CD4-positive, alpha-beta memory T cell (primary cell): ENCODE measurements around the gene CCDC141. TPM values are rescaled to one million over a fixed set of nuclear protein-coding genes. Genes with fewer than 3 reads are reported as not detected.
"Not testable (repeated sequence)": the region's sequence is repeated elsewhere in the genome, so short reads cannot be mapped to it uniquely, and the experiment has no call there.

ENCODE experiments used
- CTCF ChIA-PET: fragments of 350-600 bp; sonication (Branson Sonifier 250); formaldehyde crosslinking; loops from one replicate; lab custom pipeline; 2021; ENCODE audit warnings: inconsistent platforms; ENCODE audit not compliant: partially characterized antibody; lab: Charles Lee
- POLR2A ChIA-PET: fragments of 350-600 bp; sonication (Branson Sonifier 250); formaldehyde crosslinking; loops from one replicate; lab custom pipeline; 2021; ENCODE audit not compliant: partially characterized antibody; lab: Charles Lee
- DNase-seq, 5 donors: peaks; one replicate each; pipeline versions ENCODE4 v3.0.0 to v3.0.0-alpha.2; 2020 to 2022; ENCODE audit warnings: mixed read lengths in 1 of 5
- H3K27ac ChIP-seq: one replicate; pipeline ENCODE4 v1.7.0; 2013; ENCODE audit warnings: low read depth, low read length
- H3K27me3 ChIP-seq: 2 replicates; pipeline ENCODE4 v1.7.0; 2013; ENCODE audit warnings: mild to moderate bottlenecking, low read length, moderate library complexity; ENCODE audit not compliant: insufficient read depth
- H3K36me3 ChIP-seq: 2 replicates; pipeline ENCODE4 v1.7.0; 2013; ENCODE audit warnings: mild to moderate bottlenecking, low read length, moderate library complexity; ENCODE audit not compliant: insufficient read depth
- H3K4me1 ChIP-seq: 2 replicates; pipeline ENCODE4 v1.7.0; 2013; ENCODE audit warnings: mild to moderate bottlenecking, low read length, moderate library complexity; ENCODE audit not compliant: insufficient read depth
- H3K4me3 ChIP-seq, 2 donors: one replicate each; pipeline ENCODE4 v1.7.0; 2013; ENCODE audit warnings: low read length in 2 of 2, mild to moderate bottlenecking in 1 of 2
- H3K9me3 ChIP-seq, 2 donors: one replicate each; pipeline ENCODE4 v1.7.0; 2013; ENCODE audit warnings: low read length in 2 of 2, control low read depth in 1 of 2; ENCODE audit not compliant: control insufficient read depth in 1 of 2
- H3K27ac Mint-ChIP-seq, 7 donors: one replicate each; pipeline ENCODE4 v1.8.0; 2020 to 2021; ENCODE audit warnings: mixed read lengths in 7 of 7, mild to moderate bottlenecking in 6 of 7, inconsistent platforms in 3 of 7, moderate library complexity in 3 of 7
- H3K27me3 Mint-ChIP-seq, 2 donors: one replicate each; pipeline ENCODE4 v1.8.0; 2020 to 2021; ENCODE audit warnings: mixed read lengths in 2 of 2
- H3K36me3 Mint-ChIP-seq, 2 donors: one replicate each; pipeline ENCODE4 v1.8.0; 2020 to 2021; ENCODE audit warnings: mixed read lengths in 2 of 2, inconsistent platforms in 1 of 2, mild to moderate bottlenecking in 1 of 2
- H3K4me1 Mint-ChIP-seq, 4 donors: one replicate each; pipeline ENCODE4 v1.8.0; 2020 to 2021; ENCODE audit warnings: mixed read lengths in 4 of 4, mild to moderate bottlenecking in 1 of 4
- H3K4me3 Mint-ChIP-seq, 8 donors: one replicate each; pipeline ENCODE4 v1.8.0; 2020 to 2021; ENCODE audit warnings: mixed read lengths in 8 of 8, mild to moderate bottlenecking in 7 of 8, moderate library complexity in 6 of 8, inconsistent platforms in 3 of 8
- H3K9me3 Mint-ChIP-seq, 8 donors: one replicate each; pipeline ENCODE4 v1.8.0; 2020 to 2021; ENCODE audit warnings: mixed read lengths in 8 of 8, mild to moderate bottlenecking in 5 of 8, inconsistent platforms in 3 of 8, moderate library complexity in 1 of 8
- intact Hi-C: fragments of 100-400 bp; cut with micrococcal nuclease; formaldehyde crosslinking; loops from one replicate; pipeline ENCODE4 v1.15.1; 2023
- polyA plus RNA-seq, 2 donors: library from polyadenylated mRNA; unstranded; fragments of 300-500 nt; fragmentation: Illumina TruSeq; gene quantifications; one replicate each; pipeline ENCODE4 v1.2.3, GENCODE V29; 2021
- total RNA-seq, 2 experiments: library from RNA; stranded (reverse); gene quantifications; one replicate each; pipeline ENCODE4 v1.2.3, GENCODE V29; 2021

CCDC141 gene
- total and polyA plus RNA-seq, 4 experiments from 2014 or later: 0.73 to 8.2 (median 5.3) TPM

GRCh38 chr2:179020156-179020750 lies 29.7 kb downstream of the CCDC141 start:
- Mint-ChIP-seq H3K9me3 (peaks cover 0 to 3% (median 0%) of the 10 kb centered on the region in 8 donors), H3K36me3 (no peaks in the 10 kb centered on the region), H3K4me3 (no peak overlapping the region), H3K27me3 (no peaks in the 10 kb centered on the region), H3K4me1 (peaks cover 0 to 2% (median under 1%) of the 10 kb centered on the region in 4 donors), H3K27ac (no peak overlapping the region)
- Histone ChIP-seq H3K27me3 (no peaks in the 10 kb centered on the region), H3K27ac (no peak overlapping the region), H3K9me3 (no peaks in the 10 kb centered on the region), H3K36me3 (no peaks in the 10 kb centered on the region), H3K4me3 (no peak overlapping the region), H3K4me1 (no peaks in the 10 kb centered on the region)
- ChIA-PET POLR2A (interaction anchor here (1.1 kb wide), 1 partner anchor 11 kb away, joined by 3 read pairs; no protein-coding TSS in a partner anchor), CTCF (interaction anchor here (0.9 to 1.4 kb wide), 7 partner anchors 11 to 129 kb away, joined by 3 to 5 read pairs (median 4); no protein-coding TSS in a partner anchor)
- intact Hi-C loops: no loop called here
- peak in 2 of 5 donors; percentile 6 to 42 for DNase-seq

DNA sequence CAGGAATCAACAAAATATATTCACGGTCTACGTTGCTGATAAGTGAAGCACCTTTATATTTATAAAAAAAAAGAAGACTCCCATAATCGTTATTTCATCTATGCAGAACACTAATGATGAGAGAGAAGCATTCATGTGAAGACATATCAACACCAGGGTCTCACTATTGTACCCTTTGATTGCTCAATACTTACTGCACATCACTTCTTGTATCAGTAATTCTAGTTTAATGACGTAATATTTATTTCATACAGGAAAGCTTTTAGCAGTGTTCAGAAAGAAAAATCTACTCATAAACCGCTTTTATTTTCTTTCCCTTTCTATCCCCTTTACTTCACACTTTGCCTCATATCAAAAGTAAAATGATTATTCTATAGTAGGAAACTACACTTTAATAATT lies 30.7 kb downstream of the CCDC141 start:
- H3K27me3 Mint-ChIP-seq: no peaks in the 10 kb centered on the region
- intact Hi-C loops: no loop called here
- no peak overlapping the region for H3K4me3 Mint-ChIP-seq
- ChIA-PET POLR2A (no interaction called here), CTCF (interaction anchor here (1.2 to 1.4 kb wide), 2 partner anchors 14 to 128 kb away, joined by 3 to 4 read pairs; no protein-coding TSS in a partner anchor)
- Histone ChIP-seq H3K4me3 (no peak overlapping the region), H3K4me1 (no peaks in the 10 kb centered on the region), H3K9me3 (no peaks in the 10 kb centered on the region), H3K27ac (no peak overlapping the region), H3K36me3 (no peaks in the 10 kb centered on the region), H3K27me3 (no peaks in the 10 kb centered on the region)
- H3K9me3 Mint-ChIP-seq: peaks cover 0 to 3% (median 0%) of the 10 kb centered on the region in 8 donors
- no peak overlapping the region for H3K27ac Mint-ChIP-seq
- H3K36me3 Mint-ChIP-seq: no peaks in the 10 kb centered on the region
- no peak for DNase-seq
- H3K4me1 Mint-ChIP-seq: peaks cover 0 to 2% (median 0%) of the 10 kb centered on the region in 4 donors

GRCh38 chr2:179017773-179018357 lies 32.1 kb downstream of the CCDC141 start:
- H3K9me3 ChIP-seq: no peaks in the 10 kb centered on the region
- no peaks in the 10 kb centered on the region for H3K36me3 ChIP-seq
- CTCF ChIA-PET: no interaction called here
- no peak for DNase-seq
- H3K27ac ChIP-seq: no peak overlapping the region
- intact Hi-C loops: no loop called here
- H3K27ac Mint-ChIP-seq: no peak overlapping the region
- no peaks in the 10 kb centered on the region for H3K36me3 Mint-ChIP-seq
- H3K27me3 ChIP-seq: no peaks in the 10 kb centered on the region
- H3K4me1 ChIP-seq: no peaks in the 10 kb centered on the region
- peaks cover 0 to 2% (median 0%) of the 10 kb centered on the region in 4 donors for H3K4me1 Mint-ChIP-seq
- no peak overlapping the region for H3K4me3 Mint-ChIP-seq
- H3K4me3 ChIP-seq: no peak overlapping the region
- H3K27me3 Mint-ChIP-seq: no peaks in the 10 kb centered on the region
- peaks cover 0 to 10% (median 2%) of the 10 kb centered on the region in 8 donors for H3K9me3 Mint-ChIP-seq
- POLR2A ChIA-PET: interaction anchor here (0.7 kb wide), 1 partner anchor 14 kb away, joined by 3 read pairs; no protein-coding TSS in a partner anchor

DNA sequence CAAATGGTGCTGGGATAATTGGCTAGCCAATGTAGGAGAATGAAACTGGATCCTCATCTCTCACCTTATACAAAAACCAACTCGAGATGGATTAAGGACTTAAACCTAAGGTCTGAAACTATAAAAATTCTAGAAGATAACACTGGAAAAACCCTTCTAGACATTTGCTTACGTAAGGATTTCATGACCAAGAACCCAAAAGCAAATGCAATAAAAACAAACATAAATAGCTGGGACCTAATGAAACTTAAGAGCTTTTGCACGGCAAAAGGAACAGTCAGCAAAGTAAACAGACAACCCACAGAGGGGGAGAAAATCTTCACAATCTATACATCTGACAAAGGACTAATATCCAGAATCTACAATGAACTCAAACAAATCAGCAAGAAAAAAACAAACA lies 35.7 kb downstream of the CCDC141 start:
- H3K27ac Mint-ChIP-seq, H3K27me3 ChIP-seq, H3K27ac ChIP-seq, DNase-seq, H3K36me3 Mint-ChIP-seq, H3K36me3 ChIP-seq, H3K27me3 Mint-ChIP-seq, CTCF ChIA-PET, H3K9me3 ChIP-seq, POLR2A ChIA-PET, H3K4me3 ChIP-seq, H3K4me1 ChIP-seq, intact Hi-C loops, H3K4me1 Mint-ChIP-seq: not testable (repeated sequence)
- Mint-ChIP-seq H3K4me3 (peak overlapping the region in 1 of 8 donors; percentile 21), H3K9me3 (peaks cover 3 to 28% (median 14%) of the 10 kb centered on the region in 8 donors)

DNA sequence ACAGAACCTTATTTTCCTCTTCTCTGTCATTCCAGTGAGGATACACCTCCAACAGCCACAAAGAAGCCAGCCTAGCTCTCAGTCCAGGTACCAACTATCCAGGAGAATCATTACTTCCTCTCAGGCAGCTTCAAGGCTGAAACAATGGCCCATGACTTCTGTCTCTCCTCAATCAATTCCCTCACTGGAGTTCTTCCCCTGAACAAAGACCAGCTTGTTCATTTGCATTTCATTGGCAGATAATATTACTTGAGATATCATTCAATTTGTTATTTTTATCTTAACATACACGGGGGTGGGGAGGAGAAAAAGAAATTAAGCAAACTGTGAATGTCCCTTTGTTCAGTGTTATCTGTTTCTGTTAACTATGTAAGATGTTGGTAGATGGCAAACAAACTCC lies 44.0 kb downstream of the CCDC141 start:
- intact Hi-C loops: no loop called here
- Mint-ChIP-seq H3K27ac (no peak overlapping the region), H3K27me3 (peaks cover 0 to 1% of the 10 kb centered on the region in 2 donors), H3K9me3 (peaks cover 0 to 15% (median 10%) of the 10 kb centered on the region in 8 donors), H3K4me3 (no peak overlapping the region), H3K36me3 (peaks cover 0 to 8% of the 10 kb centered on the region in 2 donors), H3K4me1 (no peaks in the 10 kb centered on the region)
- Histone ChIP-seq H3K27ac (no peak overlapping the region), H3K36me3 (no peaks in the 10 kb centered on the region), H3K4me1 (no peaks in the 10 kb centered on the region), H3K9me3 (no peaks in the 10 kb centered on the region), H3K27me3 (no peaks in the 10 kb centered on the region), H3K4me3 (no peak overlapping the region)
- ChIA-PET POLR2A (no interaction called here), CTCF (no interaction called here)
- no peak for DNase-seq

DNA sequence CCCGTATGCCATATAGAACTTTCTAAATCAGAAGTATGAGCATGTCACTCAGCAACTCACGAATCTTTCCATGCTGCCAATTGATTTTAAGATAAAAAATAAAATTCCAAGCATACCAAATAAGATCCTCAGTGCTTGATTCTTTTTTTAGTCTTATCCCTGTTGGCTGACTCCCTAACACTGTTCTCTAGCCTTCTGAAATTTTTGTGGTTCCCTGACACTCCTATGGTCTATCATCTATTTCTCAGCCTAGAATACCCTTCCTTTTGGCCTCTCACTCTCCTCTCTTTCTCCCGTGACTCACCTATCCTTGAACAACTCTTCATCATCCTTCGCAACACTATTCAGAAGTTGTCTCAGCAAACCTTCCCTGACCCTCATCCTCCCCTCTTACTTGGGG lies 50.5 kb downstream of the CCDC141 start:
- Histone ChIP-seq H3K27ac (no peak overlapping the region), H3K9me3 (no peaks in the 10 kb centered on the region), H3K27me3 (no peaks in the 10 kb centered on the region), H3K36me3 (no peaks in the 10 kb centered on the region), H3K4me3 (no peak overlapping the region), H3K4me1 (no peaks in the 10 kb centered on the region)
- no peaks in the 10 kb centered on the region for H3K27me3 Mint-ChIP-seq
- H3K9me3 Mint-ChIP-seq: peaks cover 0 to 4% (median 0%) of the 10 kb centered on the region in 8 donors
- peaks cover 0 to 3% (median 0%) of the 10 kb centered on the region in 4 donors for H3K4me1 Mint-ChIP-seq
- peak overlapping the region in 1 of 7 donors; percentile 11 for H3K27ac Mint-ChIP-seq
- CTCF ChIA-PET: no interaction called here
- H3K4me3 Mint-ChIP-seq: no peak overlapping the region
- no peaks in the 10 kb centered on the region for H3K36me3 Mint-ChIP-seq
- DNase-seq: no peak
- POLR2A ChIA-PET: no interaction called here
- intact Hi-C loops: no loop called here

- no peak overlapping the region for H3K4me3 ChIP-seq
- Mint-ChIP-seq H3K36me3 (no peaks in the 10 kb centered on the region), H3K9me3 (peaks cover 0 to 4% (median 0%) of the 10 kb centered on the region in 8 donors), H3K27ac (no peak overlapping the region), H3K4me3 (no peak overlapping the region), H3K4me1 (peaks cover 0 to 3% (median 0%) of the 10 kb centered on the region in 4 donors), H3K27me3 (no peaks in the 10 kb centered on the region)
- CTCF ChIA-PET: no interaction called here
- H3K27ac ChIP-seq: no peak overlapping the region
- no peaks in the 10 kb centered on the region for H3K27me3 ChIP-seq
- intact Hi-C loops: no loop called here
- H3K4me1 ChIP-seq: no peaks in the 10 kb centered on the region
- no peak for DNase-seq
- POLR2A ChIA-PET: no interaction called here
- no peaks in the 10 kb centered on the region for H3K36me3 ChIP-seq
- no peaks in the 10 kb centered on the region for H3K9me3 ChIP-seq
Observed at GRCh38 chr2:178998539-178998938, 51.4 kb downstream of the CCDC141 start.
